H9 (cell line): ENCODE measurements around the gene COLEC12. TPM values are rescaled to one million over a fixed set of nuclear protein-coding genes. Genes with fewer than 3 reads are reported as not detected.

ENCODE experiments used
- DNase-seq: peaks from one replicate; pipeline ENCODE4 v3.0.0-alpha.2; 2017
- H2AFZ ChIP-seq: one replicate; pipeline ENCODE4 v1.6.1; 2013; ENCODE audit warnings: mild to moderate bottlenecking, low read length, control low read depth, moderate library complexity
- H2AK5ac ChIP-seq: 2 replicates; pipeline ENCODE4 v1.6.1; 2013; ENCODE audit warnings: low read length, control low read depth, mixed read lengths; ENCODE audit not compliant: insufficient read length
- H2BK120ac ChIP-seq: one replicate; pipeline ENCODE4 v1.6.1; 2013; ENCODE audit warnings: low read depth, mild to moderate bottlenecking, low read length, control low read depth, inconsistent platforms; ENCODE audit not compliant: poor library complexity, severe bottlenecking
- H2BK12ac ChIP-seq: 2 replicates; pipeline ENCODE4 v1.6.1; 2013; ENCODE audit warnings: low read length, control low read depth, mixed read lengths, low read depth; ENCODE audit not compliant: insufficient read length
- H2BK15ac ChIP-seq: 2 replicates; pipeline ENCODE4 v1.6.1; 2013; ENCODE audit warnings: low read depth, low read length, control low read depth
- H2BK20ac ChIP-seq: one replicate; pipeline ENCODE4 v1.6.1; 2013; ENCODE audit warnings: low read depth, mild to moderate bottlenecking, low read length, control low read depth, inconsistent platforms; ENCODE audit not compliant: poor library complexity, severe bottlenecking
- H2BK5ac ChIP-seq: 2 replicates; pipeline ENCODE4 v1.6.1; 2013; ENCODE audit warnings: low read length, control low read depth, mixed read lengths; ENCODE audit not compliant: insufficient read length
- H3K14ac ChIP-seq: 2 replicates; pipeline ENCODE4 v1.6.1; 2013; ENCODE audit warnings: low read length, control low read depth; ENCODE audit not compliant: insufficient read depth
- H3K18ac ChIP-seq: 2 replicates; pipeline ENCODE4 v1.6.1; 2013; ENCODE audit warnings: low read depth, mild to moderate bottlenecking, mixed read lengths, low read length, control low read depth; ENCODE audit not compliant: insufficient read length
- H3K23ac ChIP-seq: 2 replicates; pipeline ENCODE4 v1.6.1; 2013; ENCODE audit warnings: low read length, control low read depth, mixed read lengths, low read depth; ENCODE audit not compliant: insufficient read length
- H3K23me2 ChIP-seq: 2 replicates; pipeline ENCODE4 v1.6.1; 2013; ENCODE audit warnings: low read depth, mild to moderate bottlenecking, mixed read lengths, low read length, control low read depth; ENCODE audit not compliant: insufficient read length, poor library complexity, severe bottlenecking
- H3K27ac ChIP-seq: 2 replicates; pipeline ENCODE4 v1.5.1; 2013; ENCODE audit warnings: low read length, control low read depth, mixed read lengths, low read depth; ENCODE audit not compliant: insufficient read length
- H3K27me3 ChIP-seq: 2 replicates; pipeline ENCODE4 v1.6.1; 2013; ENCODE audit warnings: low read length, control low read depth, inconsistent platforms; ENCODE audit not compliant: insufficient read depth
- H3K4ac ChIP-seq: 2 replicates; pipeline ENCODE4 v1.6.1; 2013; ENCODE audit warnings: low read depth, mild to moderate bottlenecking, control low read depth, inconsistent platforms, low read length, moderate library complexity
- H3K4me1 ChIP-seq: 2 replicates; pipeline ENCODE4 v1.6.1; 2013; ENCODE audit warnings: low read length, control low read depth, inconsistent platforms; ENCODE audit not compliant: insufficient read depth
- H3K4me2 ChIP-seq: 2 replicates; pipeline ENCODE4 v1.6.1; 2013; ENCODE audit warnings: low read length, control low read depth, mixed read lengths; ENCODE audit not compliant: insufficient read length, insufficient read depth
- H3K56ac ChIP-seq: 2 replicates; pipeline ENCODE4 v1.6.1; 2013; ENCODE audit warnings: low read depth, mild to moderate bottlenecking, mixed read lengths, low read length, control low read depth; ENCODE audit not compliant: insufficient read length
- H3K79me1 ChIP-seq: 2 replicates; pipeline ENCODE4 v1.6.1; 2013; ENCODE audit warnings: low read depth, mild to moderate bottlenecking, moderate library complexity, low read length, control low read depth, inconsistent platforms; ENCODE audit not compliant: insufficient read depth, poor library complexity, severe bottlenecking
- H3K79me2 ChIP-seq: 2 replicates; pipeline ENCODE4 v1.6.1; 2013; ENCODE audit warnings: low read length, control low read depth, inconsistent platforms; ENCODE audit not compliant: insufficient read depth
- H3K9ac ChIP-seq: 2 replicates; pipeline ENCODE4 v1.6.1; 2013; ENCODE audit warnings: low read length, control low read depth, mixed read lengths; ENCODE audit not compliant: insufficient read length; ENCODE audit errors: extremely low read depth
- H3K9me3 ChIP-seq: one replicate; pipeline ENCODE4 v1.6.1; 2013; ENCODE audit warnings: low read depth, low read length, inconsistent platforms; ENCODE audit not compliant: control insufficient read depth
- H3T11ph ChIP-seq: one replicate; pipeline ENCODE4 v1.6.1; 2013; ENCODE audit warnings: mild to moderate bottlenecking, low read length, control low read depth, inconsistent platforms
- H4K20me1 ChIP-seq: one replicate; pipeline ENCODE4 v1.6.1; 2013; ENCODE audit not compliant: control insufficient read depth, insufficient read length, insufficient read depth
- H4K5ac ChIP-seq: 2 replicates; pipeline ENCODE4 v1.6.1; 2013; ENCODE audit warnings: low read depth, mild to moderate bottlenecking, mixed read lengths, low read length, control low read depth; ENCODE audit not compliant: insufficient read length
- H4K8ac ChIP-seq: replicated peaks from 2 replicates; pipeline ENCODE4 v1.6.1; 2013; ENCODE audit warnings: low read length, control low read depth, mixed read lengths, low read depth; ENCODE audit not compliant: insufficient read length
- H4K91ac ChIP-seq: 2 replicates; pipeline ENCODE4 v1.6.1; 2013; ENCODE audit warnings: low read depth, mild to moderate bottlenecking, moderate library complexity, mixed read lengths, low read length, control low read depth; ENCODE audit not compliant: insufficient read length
- H3K27ac Mint-ChIP-seq, 3 experiments: 2 replicates in 2 of 3; 3 replicates in 1 of 3; pipeline ENCODE4 v1.8.0; 2020 to 2021; ENCODE audit warnings: mixed read lengths in 3 of 3, mild to moderate bottlenecking in 1 of 3, moderate library complexity in 1 of 3
- H3K27me3 Mint-ChIP-seq: 2 replicates; pipeline ENCODE4 v1.8.0; 2021; ENCODE audit warnings: low read depth, mild to moderate bottlenecking, moderate library complexity, mixed read lengths
- H3K36me3 Mint-ChIP-seq, 3 experiments: 2 replicates in 2 of 3; 3 replicates in 1 of 3; pipeline ENCODE4 v1.8.0; 2020 to 2021; ENCODE audit warnings: low read depth in 3 of 3, mixed read lengths in 3 of 3; ENCODE audit not compliant: insufficient read depth in 1 of 3
- H3K4me1 Mint-ChIP-seq, 2 experiments: 2 replicates each; pipeline ENCODE4 v1.8.0; 2020; ENCODE audit warnings: mixed read lengths in 2 of 2
- H3K4me3 Mint-ChIP-seq, 2 experiments: 2 replicates in 1 of 2; 3 replicates in 1 of 2; pipeline ENCODE4 v1.8.0; 2020 to 2021; ENCODE audit warnings: mild to moderate bottlenecking in 2 of 2, mixed read lengths in 2 of 2, moderate library complexity in 1 of 2
- H3K9me3 Mint-ChIP-seq, 2 experiments: 2 replicates in 1 of 2; 3 replicates in 1 of 2; pipeline ENCODE4 v1.8.0; 2020; ENCODE audit warnings: mild to moderate bottlenecking in 2 of 2, mixed read lengths in 2 of 2, moderate library complexity in 1 of 2
- CTCF ChIP-seq: fragments of 200-600 bp; sonication (generic); conservative IDR thresholded peaks from 3 replicates; pipeline ENCODE4 v1.8.0; 2021; ENCODE audit warnings: antibody characterized with exemption, mild to moderate bottlenecking
- WGBS: extraction: QIAGEN DNeasy Blood & Tissue Kit; methylation state at CpG from one replicate; pipeline ENCODE4 v1.1.7; 2013; ENCODE audit warnings: missing lambda C conversion rate, low lambda C conversion rate, mixed read lengths; ENCODE audit not compliant: insufficient read length; ENCODE audit errors: extremely low coverage; 5-methylcytosine and 5-hydroxymethylcytosine counted together
- total RNA-seq: library from RNA; stranded (reverse); gene quantifications from 2 replicates; pipeline ENCODE4 v1.2.1, GENCODE V29; 2021

The COLEC12 gene
- total RNA-seq, 1 experiment from 2014 or later = 0.70 TPM

- Histone ChIP-seq H3K9ac (no peak overlapping the region), H2BK120ac (no peak overlapping the region), H3K4me1 (no peaks in the 10 kb centered on the region), H3K14ac (no peak overlapping the region), H2BK5ac (no peak overlapping the region), H2BK20ac (no peak overlapping the region), H3K27me3 (no peaks in the 10 kb centered on the region), H2AK5ac (no peak overlapping the region), H4K20me1 (no peaks in the 10 kb centered on the region), H3T11ph (no peak overlapping the region), H3K4ac (no peak overlapping the region), H4K5ac (no peak overlapping the region), H2BK12ac (no peak overlapping the region), H3K9me3 (no peaks in the 10 kb centered on the region), H3K27ac (no peak overlapping the region), H3K18ac (no peak overlapping the region), H3K56ac (no peak overlapping the region), H4K91ac (no peak overlapping the region), H3K79me2 (no peaks in the 10 kb centered on the region), H3K79me1 (no peaks in the 10 kb centered on the region), H2AFZ (no peak overlapping the region), H3K23ac (no peak overlapping the region), H3K4me2 (no peak overlapping the region), H4K8ac (no peak overlapping the region), H3K23me2 (no peaks in the 10 kb centered on the region), H2BK15ac (no peak overlapping the region)
- Mint-ChIP-seq H3K27me3 (peaks cover 2% of the 10 kb centered on the region; the same call in 1 of the 2 replicates), H3K4me1 (peaks cover 0 to 6% of the 10 kb centered on the region in 2 experiments; a peak in 1 of 4 replicates), H3K27ac (no peak overlapping the region), H3K9me3 (no peaks in the 10 kb centered on the region), H3K4me3 (no peak overlapping the region), H3K36me3 (no peaks in the 10 kb centered on the region)
- no peak for DNase-seq
- WGBS = no CpG with 5 or more reads among the region's 12 CpGs
- no peak for TF ChIP-seq CTCF
Observed at GRCh38 chr18:331221-331821, 169.2 kb downstream of the COLEC12 start.
